Tibial artery (tissue), 4 donors: ENCODE results near the gene SH3RF3.

Experiments
- DNase-seq, 2 donors: peaks; one replicate each; pipeline ENCODE4 v3.0.0-alpha.2; 2019
- H3K27ac ChIP-seq, 2 donors: fragments of 200-600 bp; sonication (generic) in 1 of 2; 1 replicate in 1 of 2; 2 replicates in 1 of 2; pipeline ENCODE4 v1.5.1; 2018 to 2019; ENCODE audit warnings: mild to moderate bottlenecking in 1 of 2
- H3K27me3 ChIP-seq, 2 donors: fragments of 200-600 bp; sonication (generic) in 1 of 2; one replicate each; pipeline versions ENCODE4 v1.5.1 to v1.6.0; 2016 to 2019
- H3K36me3 ChIP-seq, 3 donors: fragments of 200-600 bp; sonication (generic) in 2 of 3; one replicate each; pipeline ENCODE4 v1.5.1; 2016 to 2019; ENCODE audit warnings: mild to moderate bottlenecking in 2 of 3
- H3K4me1 ChIP-seq, 4 donors: fragments of 200-600 bp; sonication (generic) in 2 of 4; 1 replicate in 3 of 4; 2 replicates in 1 of 4; pipeline ENCODE4 v1.5.1; 2016 to 2019
- H3K4me3 ChIP-seq, 2 donors: fragments of 200-600 bp; sonication (generic) in 1 of 2; 1 replicate in 1 of 2; 2 replicates in 1 of 2; pipeline ENCODE4 v1.5.1; 2018 to 2019; ENCODE audit warnings: mild to moderate bottlenecking in 2 of 2
- H3K9me3 ChIP-seq, 3 donors: fragments of 200-600 bp; sonication (generic) in 1 of 3; one replicate each; pipeline ENCODE4 v1.5.1; 2016 to 2019
- intact Hi-C: fragments of 100-400 bp; cut with DNase I; formaldehyde crosslinking; loops from one replicate; pipeline ENCODE4 v1.15.0; 2023; ENCODE audit warnings: low total_unique reads
- TF ChIP-seq, protein P1 (sequence below), 2 experiments: fragments of 200-600 bp in 1 of 2; fragments of 450-650 bp in 1 of 2; IDR thresholded peaks; one replicate each; pipeline ENCODE4 v1.5.1; 2017 to 2019; ENCODE audit warnings: antibody characterized with exemption in 2 of 2, mild to moderate bottlenecking in 1 of 2, moderate library complexity in 1 of 2

The SH3RF3 gene

DNA sequence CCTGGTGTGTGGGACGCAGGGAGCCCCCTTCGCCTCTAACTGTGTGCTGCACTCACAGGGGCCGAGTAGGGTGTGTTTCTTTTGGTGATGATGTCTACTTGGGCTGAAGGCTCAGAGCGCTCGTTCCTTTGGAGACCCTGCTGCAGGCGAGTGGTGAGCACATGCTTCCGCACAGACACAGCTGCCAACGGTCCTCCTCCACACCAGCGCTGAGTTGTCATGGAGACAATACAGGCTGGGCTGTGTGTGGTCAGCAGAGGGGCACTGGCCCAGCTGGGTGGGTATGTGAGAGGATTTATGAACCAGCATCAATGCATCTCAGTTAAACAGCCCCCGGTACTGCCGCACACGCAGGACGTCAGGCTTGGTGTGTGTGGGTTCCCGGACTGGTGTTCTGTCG is 143.5 kb downstream of the SH3RF3 start:
- intact Hi-C loops: no loop called here
- Histone ChIP-seq H3K36me3 (no peaks in the 10 kb centered on the region), H3K9me3 (no peaks in the 10 kb centered on the region), H3K27ac (no peak overlapping the region), H3K4me1 (peaks cover 0 to 9% (median 2%) of the 10 kb centered on the region in 4 donors), H3K27me3 (no peaks in the 10 kb centered on the region), H3K4me3 (no peak overlapping the region)
- TF ChIP-seq, protein P1, sequence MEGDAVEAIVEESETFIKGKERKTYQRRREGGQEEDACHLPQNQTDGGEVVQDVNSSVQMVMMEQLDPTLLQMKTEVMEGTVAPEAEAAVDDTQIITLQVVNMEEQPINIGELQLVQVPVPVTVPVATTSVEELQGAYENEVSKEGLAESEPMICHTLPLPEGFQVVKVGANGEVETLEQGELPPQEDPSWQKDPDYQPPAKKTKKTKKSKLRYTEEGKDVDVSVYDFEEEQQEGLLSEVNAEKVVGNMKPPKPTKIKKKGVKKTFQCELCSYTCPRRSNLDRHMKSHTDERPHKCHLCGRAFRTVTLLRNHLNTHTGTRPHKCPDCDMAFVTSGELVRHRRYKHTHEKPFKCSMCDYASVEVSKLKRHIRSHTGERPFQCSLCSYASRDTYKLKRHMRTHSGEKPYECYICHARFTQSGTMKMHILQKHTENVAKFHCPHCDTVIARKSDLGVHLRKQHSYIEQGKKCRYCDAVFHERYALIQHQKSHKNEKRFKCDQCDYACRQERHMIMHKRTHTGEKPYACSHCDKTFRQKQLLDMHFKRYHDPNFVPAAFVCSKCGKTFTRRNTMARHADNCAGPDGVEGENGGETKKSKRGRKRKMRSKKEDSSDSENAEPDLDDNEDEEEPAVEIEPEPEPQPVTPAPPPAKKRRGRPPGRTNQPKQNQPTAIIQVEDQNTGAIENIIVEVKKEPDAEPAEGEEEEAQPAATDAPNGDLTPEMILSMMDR (IDR thresholded peaks at IDR 0.05): no peak
- no peak for DNase-seq

DNA sequence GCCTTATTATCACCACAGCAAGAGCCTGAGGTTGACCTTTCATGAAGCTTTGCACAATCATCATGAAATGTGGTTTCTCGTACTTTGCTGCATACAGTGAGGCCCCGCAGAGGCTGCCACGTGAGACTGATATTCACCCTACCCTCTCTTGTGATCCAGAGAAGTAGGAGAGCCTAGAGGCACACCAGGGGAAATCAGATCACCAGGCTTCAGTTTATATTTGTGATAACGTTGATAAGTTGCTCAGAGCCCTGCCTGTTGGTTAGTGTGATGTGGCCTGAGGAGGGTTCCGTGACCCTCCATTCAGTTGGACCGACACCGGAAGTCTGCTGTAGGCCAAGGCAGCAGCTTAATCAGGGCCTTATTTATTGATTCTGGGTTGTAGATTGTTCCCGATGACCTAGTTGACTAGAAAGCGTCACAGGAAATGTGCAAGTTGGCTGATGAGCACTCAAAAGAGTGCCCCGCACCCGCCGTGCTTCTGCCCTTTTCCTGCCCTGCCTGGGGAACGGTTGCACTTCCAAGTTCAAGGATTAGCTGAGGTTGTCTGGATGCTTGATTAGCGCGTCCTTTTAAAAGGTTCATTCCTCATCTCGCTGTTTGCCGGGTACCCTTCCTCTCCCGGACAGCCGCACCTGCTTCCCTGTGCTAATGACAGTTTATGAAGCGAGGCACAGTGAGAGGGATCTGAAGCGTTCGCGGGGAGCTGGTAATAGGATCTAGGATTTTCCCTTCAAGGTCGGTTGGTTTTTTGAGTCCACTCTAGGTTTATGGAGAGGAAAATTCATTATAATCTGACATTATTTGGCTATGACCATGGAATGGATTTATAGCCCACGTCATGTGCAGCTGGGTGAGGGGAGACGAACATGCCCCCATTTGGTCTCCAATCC is 146.4 kb downstream of the SH3RF3 start:
- H3K4me1 ChIP-seq: peaks cover 0 to 9% (median 3%) of the 10 kb centered on the region in 4 donors
- no peaks in the 10 kb centered on the region for H3K27me3 ChIP-seq
- TF ChIP-seq, protein P1 (IDR thresholded peaks at IDR 0.05): no peak
- intact Hi-C loops: no loop called here
- DNase-seq: no peak
- no peaks in the 10 kb centered on the region for H3K36me3 ChIP-seq
- H3K4me3 ChIP-seq: no peak overlapping the region
- no peak overlapping the region for H3K27ac ChIP-seq
- H3K9me3 ChIP-seq: no peaks in the 10 kb centered on the region

DNA sequence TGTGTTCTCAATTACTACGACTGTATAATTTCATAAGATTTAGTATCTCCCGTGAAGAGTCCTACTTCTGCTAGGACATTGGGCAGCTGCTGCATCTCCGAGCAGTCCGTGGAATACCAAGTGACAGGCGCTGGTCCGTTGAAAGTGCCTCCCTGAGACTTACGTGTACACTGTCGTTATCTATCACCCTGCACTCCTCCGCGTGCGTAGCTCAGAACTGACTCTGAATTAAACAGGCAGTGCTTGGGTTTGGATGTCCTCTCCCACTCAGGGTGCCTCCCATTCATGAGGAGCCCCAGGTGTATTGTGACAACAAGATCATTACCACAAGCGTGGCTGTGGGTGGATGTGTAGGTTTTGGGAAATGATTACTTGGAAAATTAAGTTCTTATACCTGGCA is 148.4 kb downstream of the SH3RF3 start:
- no peak overlapping the region for H3K27ac ChIP-seq
- H3K36me3 ChIP-seq: no peaks in the 10 kb centered on the region
- H3K4me3 ChIP-seq: no peak overlapping the region
- no peaks in the 10 kb centered on the region for H3K9me3 ChIP-seq
- DNase-seq: no peak
- H3K27me3 ChIP-seq: no peaks in the 10 kb centered on the region
- TF ChIP-seq, protein P1 (IDR thresholded peaks at IDR 0.05): no peak
- peaks cover 0 to 12% (median 1%) of the 10 kb centered on the region in 4 donors for H3K4me1 ChIP-seq
- intact Hi-C loops: no loop called here

DNA sequence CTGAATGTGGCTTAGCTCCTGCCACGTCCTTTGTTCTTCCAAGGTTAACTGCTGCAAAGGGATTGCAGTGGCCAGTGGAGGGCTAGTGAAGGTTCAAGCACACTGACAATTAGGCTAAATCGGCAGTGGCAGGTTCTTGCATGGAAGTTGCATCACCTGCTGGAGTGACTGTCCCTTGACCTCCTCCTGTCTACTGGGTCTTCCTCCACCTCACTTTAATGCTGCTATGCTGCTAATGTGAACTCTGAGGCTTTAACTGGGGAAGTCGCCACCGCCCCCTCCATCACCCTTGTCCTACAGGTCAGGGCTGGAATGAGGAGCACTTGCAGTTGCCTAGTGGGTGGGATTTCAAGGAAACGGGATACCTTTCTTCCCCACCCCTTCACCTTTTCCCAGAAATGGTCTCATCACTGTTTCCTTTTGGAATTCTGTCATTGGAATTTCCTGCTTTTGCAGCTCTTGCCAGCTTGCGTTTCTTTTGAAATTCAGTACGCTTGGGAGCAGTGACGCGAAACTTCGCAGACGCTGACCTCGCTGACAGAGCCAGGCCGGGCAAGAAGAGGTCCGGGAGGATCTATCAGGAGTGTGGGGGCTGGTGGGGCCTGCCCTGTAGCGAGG is 150.3 kb downstream of the SH3RF3 start:
- Histone ChIP-seq H3K27me3 (no peaks in the 10 kb centered on the region), H3K9me3 (no peaks in the 10 kb centered on the region), H3K27ac (no peak overlapping the region), H3K36me3 (no peaks in the 10 kb centered on the region), H3K4me1 (peaks cover 0 to 32% (median 18%) of the 10 kb centered on the region in 4 donors), H3K4me3 (no peak overlapping the region)
- TF ChIP-seq, protein P1 (IDR thresholded peaks at IDR 0.05): no peak
- no peak for DNase-seq
- intact Hi-C loops: no loop called here

DNA sequence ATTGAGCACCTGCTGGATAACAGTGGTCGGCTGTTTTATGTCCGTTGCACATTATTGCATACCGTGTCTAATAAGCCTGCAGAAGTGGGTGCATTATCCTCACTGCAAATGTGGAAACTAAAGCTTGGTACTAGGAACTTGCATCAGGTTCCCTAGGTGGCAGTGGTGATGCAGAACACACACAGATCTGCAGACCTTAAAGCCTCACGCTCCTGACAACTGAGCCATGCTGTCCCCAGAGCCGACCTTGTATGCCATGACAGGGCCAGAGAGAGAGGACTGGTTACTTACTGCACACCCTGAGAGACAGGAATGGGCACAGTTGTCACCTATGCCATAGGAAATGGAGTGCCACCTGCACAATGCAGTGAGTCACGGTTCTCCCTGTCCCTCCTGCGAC is 151.8 kb downstream of the SH3RF3 start:
- Histone ChIP-seq H3K4me3 (no peak overlapping the region), H3K27ac (no peak overlapping the region), H3K4me1 (peaks cover 0 to 46% (median 32%) of the 10 kb centered on the region in 4 donors), H3K36me3 (no peaks in the 10 kb centered on the region), H3K27me3 (no peaks in the 10 kb centered on the region), H3K9me3 (no peaks in the 10 kb centered on the region)
- TF ChIP-seq, protein P1 (IDR thresholded peaks at IDR 0.05): no peak
- intact Hi-C loops: no loop called here
- no peak for DNase-seq
